Muscle of leg (tissue), 16 donors: ENCODE results near the gene TAF11L12. TPM values are rescaled to one million over a fixed set of nuclear protein-coding genes. Genes with fewer than 3 reads are reported as not detected.
"Not testable (repeated sequence)": the region's sequence is repeated elsewhere in the genome, so short reads cannot be mapped to it uniquely, and the experiment has no call there.

Source experiments
- DNase-seq: peaks from one replicate; pipeline ENCODE4 v3.0.0; 2013
- H3K27ac ChIP-seq: one replicate; pipeline ENCODE4 v1.5.1; 2013; ENCODE audit warnings: mild to moderate bottlenecking, low read length, control low read depth
- H3K27me3 ChIP-seq: one replicate; pipeline ENCODE4 v1.6.1; 2013; ENCODE audit warnings: low read length; ENCODE audit not compliant: control insufficient read depth, insufficient read depth
- H3K36me3 ChIP-seq: one replicate; pipeline ENCODE4 v1.6.1; 2013; ENCODE audit warnings: low read length; ENCODE audit not compliant: control insufficient read depth, insufficient read depth
- H3K4me1 ChIP-seq: one replicate; pipeline ENCODE4 v1.6.1; 2013; ENCODE audit warnings: low read length; ENCODE audit not compliant: control insufficient read depth, insufficient read depth
- H3K4me3 ChIP-seq: one replicate; pipeline ENCODE4 v1.5.1; 2013; ENCODE audit warnings: low read length, control low read depth
- H3K9me3 ChIP-seq: replicated peaks from 2 replicates; pipeline ENCODE4 v1.6.1; 2013; ENCODE audit warnings: low read depth, low read length; ENCODE audit not compliant: control insufficient read depth
- WGBS: methylation state at CpG from one replicate; pipeline ENCODE4 v1.1.5; 2013; ENCODE audit warnings: missing lambda C conversion rate; ENCODE audit not compliant: insufficient coverage; 5-methylcytosine and 5-hydroxymethylcytosine counted together
- long read RNA-seq, 11 donors: transcript quantifications; one replicate each; lab custom pipeline, GENCODE V29; 2026
- polyA plus RNA-seq, 8 donors: library from polyadenylated mRNA; unstranded; fragments of 120-200 nt; gene quantifications; one replicate each; pipeline versions ENCODE4 v1.2.1 to v1.2.3, GENCODE V29; 2013; ENCODE audit warnings: inconsistent platforms in 1 of 8, low replicate concordance in 1 of 8; ENCODE audit not compliant: insufficient read length in 8 of 8, insufficient read depth in 1 of 8
- total RNA-seq: library from RNA; stranded (reverse); fragments of 120-200 nt; gene quantifications from one replicate; pipeline ENCODE4 v1.2.4, GENCODE V29; 2013

The TAF11L12 gene
- not detected for total RNA-seq
- polyA plus RNA-seq = not detected
- long read RNA-seq, donor 1 = 0 reads
- long read RNA-seq, donor 2 = 0 reads
- long read RNA-seq, donor 3 = 0 reads
- long read RNA-seq, donor 4 = 0 reads
- long read RNA-seq, donor 5 = 0 reads
- long read RNA-seq, donor 6 = 0 reads
- long read RNA-seq, donor 7 = 0 reads
- long read RNA-seq, donor 8 = 0 reads
- long read RNA-seq, donor 9 = 0 reads
- long read RNA-seq, donor 10 = 0 reads
- long read RNA-seq, donor 11 = 0 reads

DNA sequence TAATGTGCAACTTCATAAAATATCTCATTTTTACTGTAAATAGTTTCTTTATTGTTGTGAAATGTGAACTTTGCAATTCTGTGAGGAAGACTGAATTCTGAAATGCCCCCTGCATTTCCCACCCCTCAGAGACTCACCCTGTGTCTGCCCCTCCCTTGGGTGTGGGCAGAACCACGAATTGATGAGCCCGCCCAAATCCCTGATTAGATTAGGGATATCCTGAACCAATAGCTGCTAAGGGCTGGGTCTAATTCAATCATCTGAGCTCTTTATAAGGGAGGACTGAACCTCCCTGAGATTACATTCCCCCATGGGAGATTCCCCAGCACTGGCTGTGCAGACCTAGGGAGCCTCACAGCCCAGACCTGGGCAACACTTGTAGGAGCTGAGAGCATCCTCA, at the start of gene TAF11L12:
TSS of gene TAF11L12 (plus strand) at position 301 of the 400 bp plus-strand sequence.
- H3K27ac ChIP-seq, H3K4me3 ChIP-seq, H3K4me1 ChIP-seq, H3K9me3 ChIP-seq, DNase-seq, H3K27me3 ChIP-seq, H3K36me3 ChIP-seq: not testable (repeated sequence)
- no CpG with 5 or more reads among the region's 2 CpGs for WGBS

DNA sequence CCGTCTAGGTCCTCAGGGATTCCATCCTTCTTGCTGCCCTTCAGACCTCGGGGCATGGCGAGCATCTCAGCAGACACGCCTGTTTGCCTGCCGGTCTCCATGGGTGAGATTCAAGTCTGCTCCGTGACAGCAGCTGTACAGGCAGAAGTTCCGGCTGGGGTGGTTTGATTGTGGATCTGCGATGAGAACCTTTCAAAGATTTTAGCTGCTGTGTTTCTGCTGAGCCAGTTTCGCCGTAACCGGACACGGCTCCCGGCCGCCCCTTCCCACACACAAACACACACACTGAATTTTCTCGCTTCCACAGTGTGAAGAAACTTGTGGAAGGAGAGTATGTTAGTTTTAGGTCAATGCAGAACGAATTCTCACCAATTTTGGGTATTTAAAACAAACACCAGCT, 24.5 kb upstream of the TAF11L12 start, which contains the start of gene TAF11L7:
TSS of gene TAF11L7 (minus strand) at position 101 of the 400 bp plus-strand sequence.
- H3K27me3 ChIP-seq, H3K27ac ChIP-seq, DNase-seq, H3K4me3 ChIP-seq, H3K9me3 ChIP-seq, H3K36me3 ChIP-seq, H3K4me1 ChIP-seq: not testable (repeated sequence)
- WGBS = no CpG with 5 or more reads among the region's 16 CpGs

DNA sequence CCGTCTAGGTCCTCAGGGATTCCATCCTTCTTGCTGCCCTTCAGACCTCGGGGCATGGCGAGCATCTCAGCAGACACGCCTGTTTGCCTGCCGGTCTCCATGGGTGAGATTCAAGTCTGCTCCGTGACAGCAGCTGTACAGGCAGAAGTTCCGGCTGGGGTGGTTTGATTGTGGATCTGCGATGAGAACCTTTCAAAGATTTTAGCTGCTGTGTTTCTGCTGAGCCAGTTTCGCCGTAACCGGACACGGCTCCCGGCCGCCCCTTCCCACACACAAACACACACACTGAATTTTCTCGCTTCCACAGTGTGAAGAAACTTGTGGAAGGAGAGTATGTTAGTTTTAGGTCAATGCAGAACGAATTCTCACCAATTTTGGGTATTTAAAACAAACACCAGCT, 19.3 kb upstream of the TAF11L12 start, which contains the start of gene TAF11L8:
TSS of gene TAF11L8 (minus strand) at position 101 of the 400 bp plus-strand sequence.
- H3K4me1 ChIP-seq, H3K9me3 ChIP-seq, H3K36me3 ChIP-seq, H3K27me3 ChIP-seq, H3K27ac ChIP-seq, DNase-seq, H3K4me3 ChIP-seq: not testable (repeated sequence)
- WGBS = no CpG with 5 or more reads among the region's 16 CpGs

DNA sequence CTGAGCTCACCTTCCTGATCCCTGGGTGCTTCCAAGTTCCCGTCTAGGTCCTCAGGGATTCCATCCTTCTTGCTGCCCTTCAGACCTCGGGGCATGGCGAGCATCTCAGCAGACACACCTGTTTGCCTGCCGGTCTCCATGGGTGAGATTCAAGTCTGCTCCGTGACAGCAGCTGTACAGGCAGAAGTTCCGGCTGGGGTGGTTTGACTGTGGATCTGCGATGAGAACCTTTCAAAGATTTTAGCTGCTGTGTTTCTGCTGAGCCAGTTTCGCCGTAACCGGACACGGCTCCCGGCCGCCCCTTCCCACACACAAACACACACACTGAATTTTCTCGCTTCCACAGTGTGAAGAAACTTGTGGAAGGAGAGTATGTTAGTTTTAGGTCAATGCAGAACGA, 15.9 kb upstream of the TAF11L12 start, which contains the start of gene TAF11L9:
TSS of gene TAF11L9 (minus strand) at position 140 of the 400 bp plus-strand sequence.
- H3K4me1 ChIP-seq = not testable (repeated sequence)

DNA sequence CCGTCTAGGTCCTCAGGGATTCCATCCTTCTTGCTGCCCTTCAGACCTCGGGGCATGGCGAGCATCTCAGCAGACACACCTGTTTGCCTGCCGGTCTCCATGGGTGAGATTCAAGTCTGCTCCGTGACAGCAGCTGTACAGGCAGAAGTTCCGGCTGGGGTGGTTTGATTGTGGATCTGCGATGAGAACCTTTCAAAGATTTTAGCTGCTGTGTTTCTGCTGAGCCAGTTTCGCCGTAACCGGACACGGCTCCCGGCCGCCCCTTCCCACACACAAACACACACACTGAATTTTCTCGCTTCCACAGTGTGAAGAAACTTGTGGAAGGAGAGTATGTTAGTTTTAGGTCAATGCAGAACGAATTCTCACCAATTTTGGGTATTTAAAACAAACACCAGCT, 12.5 kb upstream of the TAF11L12 start, which contains the start of gene TAF11L10:
TSS of gene TAF11L10 (minus strand) at position 101 of the 400 bp plus-strand sequence.
- not testable (repeated sequence) for H3K9me3 ChIP-seq, H3K4me1 ChIP-seq, DNase-seq, H3K27me3 ChIP-seq, H3K4me3 ChIP-seq, H3K36me3 ChIP-seq, H3K27ac ChIP-seq
- no CpG with 5 or more reads among the region's 15 CpGs for WGBS

More for the DNA sequence above, 15.9 kb upstream of the TAF11L12 start, which contains the start of gene TAF11L9:
- not testable (repeated sequence) for H3K27me3 ChIP-seq, H3K4me3 ChIP-seq, H3K36me3 ChIP-seq, DNase-seq, H3K27ac ChIP-seq, H3K9me3 ChIP-seq
- WGBS = no CpG with 5 or more reads among the region's 15 CpGs

GRCh38 chr5:17603880-17604279, 6.3 kb upstream of the TAF11L12 start, which contains the start of gene TAF11L11:
Gene TAF11L11, plus strand, starts transcription at chr5:17604183.
- H3K4me1 ChIP-seq, H3K27me3 ChIP-seq, H3K4me3 ChIP-seq, H3K27ac ChIP-seq, DNase-seq, H3K9me3 ChIP-seq, H3K36me3 ChIP-seq: not testable (repeated sequence)
- 70% methylated on average over 2 of the region's 6 CpGs for WGBS

DNA sequence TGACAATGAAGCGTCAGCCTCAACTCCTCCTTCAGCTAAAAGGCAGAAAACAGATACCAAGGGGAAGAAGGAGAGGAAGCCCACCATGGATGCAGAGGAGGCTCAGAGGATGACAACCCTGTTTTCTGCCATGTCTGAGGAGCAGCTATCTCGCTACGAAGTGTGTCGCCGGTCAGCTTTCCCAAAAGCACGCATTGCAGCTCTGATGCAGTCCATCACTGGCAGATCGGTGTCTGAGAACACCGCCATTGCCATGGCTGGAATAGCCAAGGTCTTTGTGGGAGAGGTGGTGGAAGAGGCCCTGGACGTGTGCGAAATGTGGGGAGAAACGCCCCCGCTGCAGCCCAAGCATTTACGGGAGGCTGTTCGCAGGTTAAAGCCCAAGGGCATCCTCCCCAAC, 5.2 kb upstream of the TAF11L12 start:
- Histone ChIP-seq H3K36me3 (no peaks in the 10 kb centered on the region), H3K27me3 (no peaks in the 10 kb centered on the region), H3K4me3 (no peak overlapping the region), H3K27ac (no peak overlapping the region), H3K4me1 (no peaks in the 10 kb centered on the region), H3K9me3 (no peaks in the 10 kb centered on the region)
- 90% methylated on average over 5 of the region's 14 CpGs for WGBS
- DNase-seq = no peak

GRCh38 chr5:17607461-17607860, 2.7 kb upstream of the TAF11L12 start:
- not testable (repeated sequence) for H3K36me3 ChIP-seq, H3K4me1 ChIP-seq, H3K27me3 ChIP-seq, H3K9me3 ChIP-seq, H3K27ac ChIP-seq, DNase-seq, H3K4me3 ChIP-seq
- WGBS = no CpG with 5 or more reads among the region's 4 CpGs

- Histone ChIP-seq H3K27ac (no peak overlapping the region), H3K4me3 (no peak overlapping the region), H3K27me3 (no peaks in the 10 kb centered on the region), H3K4me1 (no peaks in the 10 kb centered on the region), H3K36me3 (no peaks in the 10 kb centered on the region), H3K9me3 (peaks cover 2% of the 10 kb centered on the region)
- 92% methylated on average over 11 of the region's 17 CpGs for WGBS
- DNase-seq = no peak
Measured at GRCh38 chr5:17614872-17615605, 4.8 kb downstream of the TAF11L12 start.

DNA sequence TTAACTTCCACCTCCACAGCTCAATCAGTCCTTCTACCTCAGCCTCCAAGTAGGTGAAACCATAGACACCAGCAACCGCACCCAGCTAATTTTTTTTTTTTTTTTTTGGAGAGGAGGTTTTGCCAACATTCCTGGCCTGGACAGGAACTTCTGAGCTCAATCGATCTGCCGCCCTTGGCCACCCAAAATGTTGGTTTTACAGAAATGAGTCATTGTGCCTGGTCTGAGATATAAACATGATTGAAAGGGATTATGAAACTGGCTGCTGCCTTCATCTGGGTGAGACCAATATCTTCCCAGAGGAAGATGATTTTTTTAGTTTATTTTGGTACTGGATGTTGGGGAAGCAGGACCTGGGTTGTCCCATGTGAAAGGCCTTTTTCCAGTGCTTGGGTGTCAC, 9.2 kb downstream of the TAF11L12 start:
- Histone ChIP-seq H3K36me3 (no peaks in the 10 kb centered on the region), H3K27me3 (no peaks in the 10 kb centered on the region), H3K4me1 (no peaks in the 10 kb centered on the region), H3K9me3 (peaks cover 2% of the 10 kb centered on the region), H3K27ac (no peak overlapping the region), H3K4me3 (no peak overlapping the region)
- no CpG with 5 or more reads among the region's 3 CpGs for WGBS
- no peak for DNase-seq
